SK-N-SH (cell line): ENCODE measurements around the gene OPRM1. TPM values are rescaled to one million over a fixed set of nuclear protein-coding genes. Genes with fewer than 3 reads are reported as not detected.

Source experiments
- CTCF ChIA-PET: fragments of 300-600, 350-600 bp; formaldehyde crosslinking; extraction: SDS; loops from one replicate; lab custom pipeline; 2021; lab: Yijun Ruan, JAX
- POLR2A ChIA-PET: fragments of 350-600 bp; sonication (Branson Sonifier 250); formaldehyde crosslinking; extraction: SDS; loops from one replicate; lab custom pipeline; 2020; ENCODE audit warnings: antibody characterized with exemption, inconsistent platforms; lab: Yijun Ruan, JAX
- DNase-seq: peaks from one replicate; pipeline ENCODE4 v3.0.0; 2012
- H2AFZ ChIP-seq: fragments of 200-600 bp; sonication (generic); 2 replicates; pipeline ENCODE4 v1.8.1; 2016; ENCODE audit warnings: antibody characterized with exemption, mild to moderate bottlenecking, low read depth
- H3F3A ChIP-seq: fragments of 200-600 bp; sonication (generic); replicated peaks from 2 replicates; pipeline ENCODE3; 2016; ENCODE audit warnings: antibody characterized with exemption, mild to moderate bottlenecking; ENCODE audit not compliant: insufficient read depth
- H3K27ac ChIP-seq, 2 experiments: fragments of 200-500 bp in 1 of 2; fragments of 200-600 bp in 1 of 2; sonication (Bioruptor generic) in 1 of 2; sonication (generic), shearing (Covaris generic) in 1 of 2; 2 replicates each; pipeline versions ENCODE4 v1.5.1 to v1.6.1; 2014 to 2016; ENCODE audit warnings: low read depth in 2 of 2, inconsistent platforms in 1 of 2, low read length in 1 of 2, mild to moderate bottlenecking in 1 of 2, mixed read lengths in 1 of 2
- H3K27me3 ChIP-seq: fragments of 200-600 bp; sonication (generic), shearing (Covaris generic); 2 replicates; pipeline ENCODE4 v1.6.1; 2016; ENCODE audit warnings: mixed run types; ENCODE audit not compliant: insufficient read depth
- H3K36me3 ChIP-seq, 2 experiments: fragments of 200-500 bp in 1 of 2; fragments of 200-600 bp in 1 of 2; sonication (Bioruptor generic) in 1 of 2; sonication (generic) in 1 of 2; replicated peaks in 1 of 2; 2 replicates each; pipeline versions ENCODE3 to v1.5.1; 2014 to 2016; ENCODE audit warnings: low read length in 1 of 2, mild to moderate bottlenecking in 1 of 2; ENCODE audit not compliant: insufficient read depth in 2 of 2, control insufficient read depth in 1 of 2
- H3K4me1 ChIP-seq, 2 experiments: fragments of 200-500 bp in 1 of 2; fragments of 200-600 bp in 1 of 2; sonication (Bioruptor generic) in 1 of 2; sonication (generic), shearing (Covaris generic) in 1 of 2; 2 replicates each; pipeline versions ENCODE4 v1.5.1 to v1.6.1; 2014 to 2016; ENCODE audit warnings: low read depth in 1 of 2, low read length in 1 of 2, mixed run types in 1 of 2; ENCODE audit not compliant: insufficient read depth in 2 of 2, control insufficient read depth in 1 of 2
- H3K4me2 ChIP-seq: fragments of 200-600 bp; sonication (generic), shearing (Covaris generic); 2 replicates; pipeline ENCODE4 v1.6.1; 2017; ENCODE audit warnings: mixed run types
- H3K4me3 ChIP-seq, 2 experiments: fragments of 200-500 bp in 1 of 2; fragments of 200-600 bp in 1 of 2; sonication (Bioruptor generic) in 1 of 2; sonication (generic), shearing (Covaris generic) in 1 of 2; 2 replicates each; pipeline versions ENCODE4 v1.5.1 to v1.8.1; 2014 to 2016; ENCODE audit warnings: low read depth in 2 of 2, inconsistent platforms in 1 of 2, low read length in 1 of 2, mild to moderate bottlenecking in 1 of 2, mixed read lengths in 1 of 2, moderate library complexity in 1 of 2
- H3K79me2 ChIP-seq: fragments of 200-600 bp; sonication (generic); 2 replicates; pipeline ENCODE4 v1.8.1; 2017; ENCODE audit warnings: mild to moderate bottlenecking; ENCODE audit not compliant: insufficient read depth
- H3K9ac ChIP-seq: fragments of 200-600 bp; sonication (generic); 2 replicates; pipeline ENCODE4 v1.6.1; 2017; ENCODE audit warnings: mixed run types
- H3K9me2 ChIP-seq: fragments of 200-600 bp; sonication (generic); 2 replicates; pipeline ENCODE4 v1.6.1; 2017; ENCODE audit warnings: mixed run types
- H3K9me3 ChIP-seq: fragments of 200-600 bp; sonication (generic); 2 replicates; pipeline ENCODE4 v1.6.1; 2017; ENCODE audit warnings: mixed run types, mild to moderate bottlenecking, moderate library complexity
- H4K20me1 ChIP-seq: fragments of 200-600 bp; sonication (generic); 2 replicates; pipeline ENCODE4 v1.6.1; 2017; ENCODE audit warnings: mild to moderate bottlenecking, mixed run types; ENCODE audit not compliant: insufficient read depth
- CHD2 ChIP-seq: fragments of 150-350 bp; IDR thresholded peaks from 2 replicates; pipeline ENCODE4 v1.6.1; 2018; ENCODE audit warnings: low read length; ENCODE audit not compliant: partially characterized antibody
- EP300 ChIP-seq, 2 experiments: IDR thresholded peaks; 2 replicates each; pipeline versions ENCODE4 v1.4.0 to v1.6.1; 2012; ENCODE audit warnings: borderline replicate concordance in 1 of 2, low read depth in 1 of 2, low read length in 1 of 2
- EZH2phosphoT487 ChIP-seq: fragments of 200-600 bp; sonication (generic); IDR thresholded peaks from 2 replicates; pipeline ENCODE4 v1.6.1; 2017; ENCODE audit warnings: low read depth, mixed run types, mild to moderate bottlenecking, antibody characterized with exemption, moderate library complexity, borderline replicate concordance
- FOSL2 ChIP-seq: IDR thresholded peaks from 2 replicates; pipeline ENCODE4 v1.4.0; 2012; ENCODE audit warnings: low read depth, mild to moderate bottlenecking, moderate library complexity, borderline replicate concordance
- FOXM1 ChIP-seq: IDR thresholded peaks from 2 replicates; pipeline ENCODE4 v1.4.0; 2012; ENCODE audit warnings: low read depth, mild to moderate bottlenecking
- JUND ChIP-seq: IDR thresholded peaks from 2 replicates; pipeline ENCODE4 v1.4.0; 2012
- MXI1 ChIP-seq: IDR thresholded peaks from 2 replicates; pipeline ENCODE4 v1.6.1; 2012; ENCODE audit warnings: mild to moderate bottlenecking, low read depth, low read length, improper control_type of control experiment
- NFIC ChIP-seq: IDR thresholded peaks from 2 replicates; pipeline ENCODE4 v1.4.0; 2012; ENCODE audit warnings: borderline replicate concordance
- POLR2AphosphoS5 ChIP-seq: IDR thresholded peaks from 2 replicates; pipeline ENCODE4 v1.6.1; 2012; ENCODE audit warnings: low read depth, low read length
- RCOR1 ChIP-seq: fragments of 150-350 bp; IDR thresholded peaks from 2 replicates; pipeline ENCODE4 v1.6.1; 2017; ENCODE audit warnings: antibody characterized with exemption, low read length
- RFX5 ChIP-seq: IDR thresholded peaks from 2 replicates; pipeline ENCODE4 v1.6.1; 2012; ENCODE audit warnings: mild to moderate bottlenecking, improper control_type of control experiment, low read length
- RXRA ChIP-seq: IDR thresholded peaks from 2 replicates; pipeline ENCODE4 v1.4.0; 2012; ENCODE audit warnings: low read depth, mild to moderate bottlenecking, borderline replicate concordance
- SMC3 ChIP-seq: IDR thresholded peaks from 2 replicates; pipeline ENCODE4 v1.6.1; 2012; ENCODE audit warnings: low read depth, low read length, improper control_type of control experiment
- TAF1 ChIP-seq: IDR thresholded peaks from 2 replicates; pipeline ENCODE4 v1.6.1; 2012; ENCODE audit warnings: low read depth, mild to moderate bottlenecking, low read length, moderate library complexity, borderline replicate concordance
- YY1 ChIP-seq: IDR thresholded peaks from 2 replicates; pipeline ENCODE4 v1.4.0; 2012; ENCODE audit warnings: low read depth, mild to moderate bottlenecking
- WGBS: methylation state at CpG from one replicate; pipeline ENCODE4 v1.1.6; 2017; ENCODE audit warnings: low lambda C conversion rate; 5-methylcytosine and 5-hydroxymethylcytosine counted together
- polyA plus RNA-seq, 3 experiments: library from polyadenylated mRNA; depleted of rRNA; stranded (reverse); fragments of >200 nt; gene quantifications; 2 replicates each; pipeline ENCODE4 v1.2.3, GENCODE V29; 2012
- TF ChIP-seq, protein P1 (sequence below): IDR thresholded peaks from 2 replicates; pipeline ENCODE4 v1.4.0; 2012; ENCODE audit warnings: low read depth, borderline replicate concordance
- TF ChIP-seq, protein P2 (sequence below): fragments of 150-350 bp; IDR thresholded peaks from 2 replicates; pipeline ENCODE4 v1.6.1; 2017; ENCODE audit warnings: antibody characterized with exemption, low read length, low read depth, borderline replicate concordance
- TF ChIP-seq, protein P3 (sequence below): fragments of 200-600 bp; sonication (generic); IDR thresholded peaks from 2 replicates; pipeline ENCODE4 v1.6.1; 2017; ENCODE audit warnings: antibody characterized with exemption, mild to moderate bottlenecking, moderate library complexity
- TF ChIP-seq, protein P4 (sequence below): IDR thresholded peaks from 2 replicates; pipeline ENCODE4 v1.6.1; 2012; ENCODE audit warnings: mild to moderate bottlenecking, low read depth, low read length, moderate library complexity

The OPRM1 gene
- polyA plus RNA-seq, 1 of the 3 experiments (the other 2 are of a cell fraction), result 0.15 TPM

DNA sequence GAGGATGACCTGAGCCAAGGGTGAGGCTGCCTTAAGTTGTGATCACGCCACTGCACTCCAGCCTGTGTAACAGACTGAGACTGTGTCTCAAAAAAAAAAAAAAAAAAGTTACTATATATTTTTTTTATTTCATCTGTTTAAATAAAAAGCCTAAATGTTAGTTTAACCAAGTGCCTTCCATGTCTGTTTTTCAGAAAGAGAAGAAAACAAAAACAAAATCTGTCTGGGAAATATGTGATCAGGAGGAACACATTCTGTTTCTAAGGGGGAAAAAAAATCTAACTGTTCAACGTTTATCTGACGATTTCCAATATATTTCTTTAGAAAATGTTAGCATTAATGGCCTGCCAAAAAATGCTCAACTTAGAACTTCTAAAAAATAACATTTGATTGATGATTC is 170.5 kb downstream of the OPRM1 start:
- 36% methylated on average over 3 of the region's 3 CpGs for WGBS
- H3K9me2 ChIP-seq, result no peaks in the 10 kb centered on the region
- no peak for DNase-seq
- H3K4me1 ChIP-seq, result no peaks in the 10 kb centered on the region; a peak in 2 of 4 replicates
- CTCF ChIA-PET, result interaction anchor here (1.2 kb wide), 1 partner anchor 55 kb away, joined by 5 read pairs; no protein-coding TSS in a partner anchor
- POLR2A ChIA-PET, result no interaction called here
- no peak overlapping the region for H2AFZ ChIP-seq
- no peaks in the 10 kb centered on the region for H4K20me1 ChIP-seq
- H3F3A ChIP-seq, result no peaks in the 10 kb centered on the region
- H3K79me2 ChIP-seq, result no peaks in the 10 kb centered on the region
- H3K4me2 ChIP-seq, result no peak overlapping the region
- H3K27me3 ChIP-seq, result no peaks in the 10 kb centered on the region
- no peak overlapping the region for H3K4me3 ChIP-seq
- TF ChIP-seq EP300 (IDR thresholded peaks at IDR 0.05; ENCODE audit: borderline replicate concordance in 1 of 2, low read depth in 1 of 2, low read length in 1 of 2) (no peak), SMC3 (no peak), FOSL2 (no peak), MXI1 (no peak), TAF1 (no peak), JUND (no peak), RFX5 (no peak), EZH2phosphoT487 (no peak), RXRA (no peak), FOXM1 (no peak), POLR2AphosphoS5 (no peak), RCOR1 (no peak), NFIC (no peak), YY1 (no peak), CHD2 (no peak)
- TF ChIP-seq, protein P1, sequence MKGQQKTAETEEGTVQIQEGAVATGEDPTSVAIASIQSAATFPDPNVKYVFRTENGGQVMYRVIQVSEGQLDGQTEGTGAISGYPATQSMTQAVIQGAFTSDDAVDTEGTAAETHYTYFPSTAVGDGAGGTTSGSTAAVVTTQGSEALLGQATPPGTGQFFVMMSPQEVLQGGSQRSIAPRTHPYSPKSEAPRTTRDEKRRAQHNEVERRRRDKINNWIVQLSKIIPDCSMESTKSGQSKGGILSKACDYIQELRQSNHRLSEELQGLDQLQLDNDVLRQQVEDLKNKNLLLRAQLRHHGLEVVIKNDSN, result no peak
- TF ChIP-seq, protein P2, sequence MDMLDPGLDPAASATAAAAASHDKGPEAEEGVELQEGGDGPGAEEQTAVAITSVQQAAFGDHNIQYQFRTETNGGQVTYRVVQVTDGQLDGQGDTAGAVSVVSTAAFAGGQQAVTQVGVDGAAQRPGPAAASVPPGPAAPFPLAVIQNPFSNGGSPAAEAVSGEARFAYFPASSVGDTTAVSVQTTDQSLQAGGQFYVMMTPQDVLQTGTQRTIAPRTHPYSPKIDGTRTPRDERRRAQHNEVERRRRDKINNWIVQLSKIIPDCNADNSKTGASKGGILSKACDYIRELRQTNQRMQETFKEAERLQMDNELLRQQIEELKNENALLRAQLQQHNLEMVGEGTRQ, result no peak
- TF ChIP-seq, protein P3, sequence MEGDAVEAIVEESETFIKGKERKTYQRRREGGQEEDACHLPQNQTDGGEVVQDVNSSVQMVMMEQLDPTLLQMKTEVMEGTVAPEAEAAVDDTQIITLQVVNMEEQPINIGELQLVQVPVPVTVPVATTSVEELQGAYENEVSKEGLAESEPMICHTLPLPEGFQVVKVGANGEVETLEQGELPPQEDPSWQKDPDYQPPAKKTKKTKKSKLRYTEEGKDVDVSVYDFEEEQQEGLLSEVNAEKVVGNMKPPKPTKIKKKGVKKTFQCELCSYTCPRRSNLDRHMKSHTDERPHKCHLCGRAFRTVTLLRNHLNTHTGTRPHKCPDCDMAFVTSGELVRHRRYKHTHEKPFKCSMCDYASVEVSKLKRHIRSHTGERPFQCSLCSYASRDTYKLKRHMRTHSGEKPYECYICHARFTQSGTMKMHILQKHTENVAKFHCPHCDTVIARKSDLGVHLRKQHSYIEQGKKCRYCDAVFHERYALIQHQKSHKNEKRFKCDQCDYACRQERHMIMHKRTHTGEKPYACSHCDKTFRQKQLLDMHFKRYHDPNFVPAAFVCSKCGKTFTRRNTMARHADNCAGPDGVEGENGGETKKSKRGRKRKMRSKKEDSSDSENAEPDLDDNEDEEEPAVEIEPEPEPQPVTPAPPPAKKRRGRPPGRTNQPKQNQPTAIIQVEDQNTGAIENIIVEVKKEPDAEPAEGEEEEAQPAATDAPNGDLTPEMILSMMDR, result no peak
- TF ChIP-seq, protein P4, sequence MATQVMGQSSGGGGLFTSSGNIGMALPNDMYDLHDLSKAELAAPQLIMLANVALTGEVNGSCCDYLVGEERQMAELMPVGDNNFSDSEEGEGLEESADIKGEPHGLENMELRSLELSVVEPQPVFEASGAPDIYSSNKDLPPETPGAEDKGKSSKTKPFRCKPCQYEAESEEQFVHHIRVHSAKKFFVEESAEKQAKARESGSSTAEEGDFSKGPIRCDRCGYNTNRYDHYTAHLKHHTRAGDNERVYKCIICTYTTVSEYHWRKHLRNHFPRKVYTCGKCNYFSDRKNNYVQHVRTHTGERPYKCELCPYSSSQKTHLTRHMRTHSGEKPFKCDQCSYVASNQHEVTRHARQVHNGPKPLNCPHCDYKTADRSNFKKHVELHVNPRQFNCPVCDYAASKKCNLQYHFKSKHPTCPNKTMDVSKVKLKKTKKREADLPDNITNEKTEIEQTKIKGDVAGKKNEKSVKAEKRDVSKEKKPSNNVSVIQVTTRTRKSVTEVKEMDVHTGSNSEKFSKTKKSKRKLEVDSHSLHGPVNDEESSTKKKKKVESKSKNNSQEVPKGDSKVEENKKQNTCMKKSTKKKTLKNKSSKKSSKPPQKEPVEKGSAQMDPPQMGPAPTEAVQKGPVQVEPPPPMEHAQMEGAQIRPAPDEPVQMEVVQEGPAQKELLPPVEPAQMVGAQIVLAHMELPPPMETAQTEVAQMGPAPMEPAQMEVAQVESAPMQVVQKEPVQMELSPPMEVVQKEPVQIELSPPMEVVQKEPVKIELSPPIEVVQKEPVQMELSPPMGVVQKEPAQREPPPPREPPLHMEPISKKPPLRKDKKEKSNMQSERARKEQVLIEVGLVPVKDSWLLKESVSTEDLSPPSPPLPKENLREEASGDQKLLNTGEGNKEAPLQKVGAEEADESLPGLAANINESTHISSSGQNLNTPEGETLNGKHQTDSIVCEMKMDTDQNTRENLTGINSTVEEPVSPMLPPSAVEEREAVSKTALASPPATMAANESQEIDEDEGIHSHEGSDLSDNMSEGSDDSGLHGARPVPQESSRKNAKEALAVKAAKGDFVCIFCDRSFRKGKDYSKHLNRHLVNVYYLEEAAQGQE, result no peak
- no peaks in the 10 kb centered on the region for H3K36me3 ChIP-seq
- no peak overlapping the region for H3K27ac ChIP-seq
- H3K9me3 ChIP-seq, result no peaks in the 10 kb centered on the region
- H3K9ac ChIP-seq, result no peak overlapping the region
